GM10266 (cell line): ENCODE data around the gene RNF135.
"Not testable (repeated sequence)": the region's sequence is repeated elsewhere in the genome, so short reads cannot be mapped to it uniquely, and the experiment has no call there.

Experiments
- DNase-seq: peaks from one replicate; pipeline ENCODE4 v3.0.0; 2012; ENCODE audit errors: extremely low spot score
- TF ChIP-seq, protein P1 (sequence below): IDR thresholded peaks from 2 replicates; pipeline ENCODE4 v1.5.1; 2012; ENCODE audit warnings: mild to moderate bottlenecking, low read depth; ENCODE audit not compliant: control insufficient read depth, insufficient read depth; ENCODE audit errors: missing control alignments

RNF135 gene

GRCh38 chr17:30975042-30975820 is 4.4 kb downstream of the RNF135 start:
- TF ChIP-seq, protein P1, sequence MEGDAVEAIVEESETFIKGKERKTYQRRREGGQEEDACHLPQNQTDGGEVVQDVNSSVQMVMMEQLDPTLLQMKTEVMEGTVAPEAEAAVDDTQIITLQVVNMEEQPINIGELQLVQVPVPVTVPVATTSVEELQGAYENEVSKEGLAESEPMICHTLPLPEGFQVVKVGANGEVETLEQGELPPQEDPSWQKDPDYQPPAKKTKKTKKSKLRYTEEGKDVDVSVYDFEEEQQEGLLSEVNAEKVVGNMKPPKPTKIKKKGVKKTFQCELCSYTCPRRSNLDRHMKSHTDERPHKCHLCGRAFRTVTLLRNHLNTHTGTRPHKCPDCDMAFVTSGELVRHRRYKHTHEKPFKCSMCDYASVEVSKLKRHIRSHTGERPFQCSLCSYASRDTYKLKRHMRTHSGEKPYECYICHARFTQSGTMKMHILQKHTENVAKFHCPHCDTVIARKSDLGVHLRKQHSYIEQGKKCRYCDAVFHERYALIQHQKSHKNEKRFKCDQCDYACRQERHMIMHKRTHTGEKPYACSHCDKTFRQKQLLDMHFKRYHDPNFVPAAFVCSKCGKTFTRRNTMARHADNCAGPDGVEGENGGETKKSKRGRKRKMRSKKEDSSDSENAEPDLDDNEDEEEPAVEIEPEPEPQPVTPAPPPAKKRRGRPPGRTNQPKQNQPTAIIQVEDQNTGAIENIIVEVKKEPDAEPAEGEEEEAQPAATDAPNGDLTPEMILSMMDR, result no peak
- no peak for DNase-seq

- not testable (repeated sequence) for DNase-seq
These were observed 9.1 kb downstream of the RNF135 start for GRCh38 chr17:30979919-30980318.

- TF ChIP-seq, protein P1, result no peak
- DNase-seq, result no peak
These were observed 11.0 kb downstream of the RNF135 start for GRCh38 chr17:30981531-30982519.

DNA sequence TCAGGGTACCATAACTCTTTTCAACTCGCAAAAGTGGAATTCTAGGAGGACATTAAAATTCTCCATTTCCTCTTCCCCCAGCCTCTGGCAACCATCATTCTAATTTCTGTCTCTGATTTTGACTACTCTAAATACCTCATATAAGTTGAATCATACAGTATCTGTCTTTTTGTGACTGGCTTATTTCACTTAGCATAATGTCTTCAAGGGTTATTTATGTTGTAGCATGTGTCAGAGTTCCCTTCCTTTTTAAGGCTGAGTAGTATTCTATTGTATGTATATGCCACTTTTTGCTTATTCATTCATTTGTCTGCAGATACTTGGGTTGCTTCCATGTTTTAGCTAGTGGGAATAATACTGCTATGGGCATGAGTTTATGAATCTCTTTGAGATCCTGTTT is 12.0 kb downstream of the RNF135 start:
- DNase-seq, result no peak
- TF ChIP-seq, protein P1, result no peak

DNA sequence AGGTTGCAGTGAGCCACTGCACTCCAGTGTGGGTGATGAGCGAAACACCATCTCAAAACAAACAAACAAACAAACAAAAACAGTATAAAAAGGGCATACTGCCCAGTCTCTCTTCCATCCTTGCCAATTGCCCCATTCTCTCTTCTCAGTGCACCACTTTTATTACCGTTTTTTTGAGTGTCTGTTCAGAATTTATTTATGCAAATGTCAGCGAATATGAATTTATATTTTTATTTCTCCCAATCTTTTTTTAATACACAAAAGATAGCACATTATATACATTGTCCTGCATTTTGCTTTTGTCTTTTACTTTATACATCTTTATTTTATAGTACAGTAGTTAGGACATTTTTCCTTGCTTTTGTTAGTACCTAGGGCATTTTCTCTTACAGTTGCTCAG is 19.6 kb downstream of the RNF135 start:
- TF ChIP-seq, protein P1, result no peak
- no peak for DNase-seq

GRCh38 chr17:30992551-30992950 is 21.7 kb downstream of the RNF135 start:
- TF ChIP-seq, protein P1, result no peak
- no peak for DNase-seq

DNA sequence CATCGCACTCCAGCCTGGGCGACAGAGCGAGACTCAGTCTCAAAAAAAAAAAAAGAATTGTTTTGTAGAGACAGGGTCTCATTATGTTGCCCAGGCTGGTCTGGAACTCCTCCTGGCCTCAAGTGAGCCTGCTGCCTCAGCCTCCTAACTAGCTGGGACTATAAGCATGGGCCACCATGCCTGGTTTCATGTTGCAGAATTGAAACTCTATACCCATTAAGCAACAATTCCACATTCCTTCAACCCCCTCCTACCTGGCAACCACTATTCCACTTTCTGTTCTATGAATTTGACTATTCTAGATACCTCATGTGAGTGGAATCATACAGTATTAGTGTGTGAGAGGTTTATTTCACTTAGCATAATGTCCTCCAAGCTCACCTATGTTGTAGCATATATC is 24.5 kb downstream of the RNF135 start:
- no peak for DNase-seq
- TF ChIP-seq, protein P1, result no peak
